Measurements from ENCODE around the gene GTF3A.
A peak's percentile ranks its signal among the peaks of the same experiment; 100 is the strongest.

GTF3A gene

GRCh38 chr13:27406178-27406939 is 18.1 kb upstream of the GTF3A start:
- no peak overlapping the region for H3K4me3 ChIP-seq (ENCODE audit: low read depth, low read length)
- peak; percentile 70 for DNase-seq (ENCODE audit: low read depth)
- peak; percentile 89 for TF ChIP-seq MYC (IDR thresholded peaks at IDR 0.05; ENCODE audit: low read depth, low read length)
- TF ChIP-seq, protein P1, sequence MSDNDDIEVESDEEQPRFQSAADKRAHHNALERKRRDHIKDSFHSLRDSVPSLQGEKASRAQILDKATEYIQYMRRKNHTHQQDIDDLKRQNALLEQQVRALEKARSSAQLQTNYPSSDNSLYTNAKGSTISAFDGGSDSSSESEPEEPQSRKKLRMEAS (IDR thresholded peaks at IDR 0.05; ENCODE audit: low read depth, low read length), result peak; percentile 89
- peak; percentile 66 for TF ChIP-seq CTCF (IDR thresholded peaks at IDR 0.05; ENCODE audit: low read depth, low read length)
- no peak for TF ChIP-seq POLR2A (IDR thresholded peaks at IDR 0.05; ENCODE audit: extremely low read depth, insufficient read length)

DNA sequence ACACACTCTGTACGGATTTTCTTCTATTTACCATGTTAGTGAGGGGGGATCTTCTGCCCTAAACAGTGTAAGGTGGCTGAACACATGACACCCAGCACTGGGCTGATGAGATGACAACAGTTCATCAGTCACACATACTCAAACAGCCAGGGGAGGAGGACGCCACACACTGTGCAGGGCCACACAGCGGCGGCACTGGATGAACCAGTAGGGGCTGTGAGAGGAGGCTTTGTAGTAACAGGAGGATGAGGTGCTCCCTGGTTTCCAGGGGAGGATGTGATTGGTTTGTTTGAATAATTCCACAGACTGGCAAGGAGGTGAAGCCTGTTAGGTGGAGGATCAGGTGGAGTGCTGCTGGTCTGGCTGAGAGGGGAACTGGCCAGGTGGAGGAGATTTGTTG is 16.3 kb upstream of the GTF3A start:
- no peak overlapping the region for H3K4me3 ChIP-seq (ENCODE audit: low read depth, low read length)
- TF ChIP-seq POLR2A (IDR thresholded peaks at IDR 0.05; ENCODE audit: extremely low read depth, insufficient read length), result no peak
- TF ChIP-seq CTCF (IDR thresholded peaks at IDR 0.05; ENCODE audit: low read depth, low read length), result no peak
- TF ChIP-seq MYC (IDR thresholded peaks at IDR 0.05; ENCODE audit: low read depth, low read length), result no peak
- TF ChIP-seq, protein P1 (IDR thresholded peaks at IDR 0.05; ENCODE audit: low read depth, low read length), result no peak
- no peak for DNase-seq (ENCODE audit: low read depth)

GRCh38 chr13:27409013-27409412 is 15.4 kb upstream of the GTF3A start:
- H3K4me3 ChIP-seq (ENCODE audit: low read depth, low read length), result no peak overlapping the region
- TF ChIP-seq, protein P1 (IDR thresholded peaks at IDR 0.05; ENCODE audit: low read depth, low read length), result no peak
- TF ChIP-seq POLR2A (IDR thresholded peaks at IDR 0.05; ENCODE audit: extremely low read depth, insufficient read length) (no peak), MYC (IDR thresholded peaks at IDR 0.05; ENCODE audit: low read depth, low read length) (no peak), CTCF (IDR thresholded peaks at IDR 0.05; ENCODE audit: low read depth, low read length) (no peak)
- no peak for DNase-seq (ENCODE audit: low read depth)

GRCh38 chr13:27411341-27411740 is 13.1 kb upstream of the GTF3A start:
- no peak overlapping the region for H3K4me3 ChIP-seq (ENCODE audit: low read depth, low read length)
- TF ChIP-seq MYC (IDR thresholded peaks at IDR 0.05; ENCODE audit: low read depth, low read length) (no peak), POLR2A (IDR thresholded peaks at IDR 0.05; ENCODE audit: extremely low read depth, insufficient read length) (no peak), CTCF (IDR thresholded peaks at IDR 0.05; ENCODE audit: low read depth, low read length) (no peak)
- TF ChIP-seq, protein P1 (IDR thresholded peaks at IDR 0.05; ENCODE audit: low read depth, low read length), result no peak
- DNase-seq (ENCODE audit: low read depth), result no peak

DNA sequence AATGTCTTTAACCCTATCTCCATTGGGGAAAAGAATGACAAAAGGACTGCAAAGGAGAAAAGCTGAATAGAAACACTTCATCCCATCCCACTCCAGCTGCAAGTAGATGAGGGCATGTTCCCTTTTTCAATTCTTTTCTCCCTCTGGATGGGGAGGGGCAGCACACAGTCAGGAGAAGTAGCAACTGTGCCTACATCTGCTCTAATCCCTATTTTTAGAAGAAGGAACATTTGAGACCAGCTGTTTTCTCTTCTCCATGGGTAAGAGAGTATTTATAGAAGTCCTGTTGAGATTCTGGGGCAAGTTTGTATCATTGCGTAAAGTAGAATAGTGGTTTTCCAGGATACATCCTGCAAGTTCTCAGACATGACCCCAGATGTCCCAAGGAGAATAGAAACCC is 9.3 kb upstream of the GTF3A start:
- no peak for DNase-seq (ENCODE audit: low read depth)
- no peak overlapping the region for H3K4me3 ChIP-seq (ENCODE audit: low read depth, low read length)
- TF ChIP-seq CTCF (IDR thresholded peaks at IDR 0.05; ENCODE audit: low read depth, low read length) (no peak), MYC (IDR thresholded peaks at IDR 0.05; ENCODE audit: low read depth, low read length) (no peak), POLR2A (IDR thresholded peaks at IDR 0.05; ENCODE audit: extremely low read depth, insufficient read length) (no peak)
- TF ChIP-seq, protein P1 (IDR thresholded peaks at IDR 0.05; ENCODE audit: low read depth, low read length), result no peak
